Gastroesophageal sphincter (tissue), 3 donors: ENCODE data around the gene MAP1LC3B.

Experiments used
- EP300 ChIP-seq: sonication (generic); formaldehyde crosslinking; IDR thresholded peaks from one replicate; pipeline ENCODE4 v1.6.1; 2017; ENCODE audit warnings: antibody characterized with exemption, mild to moderate bottlenecking
- POLR2A ChIP-seq, 2 donors: fragments of 450-650 bp; IDR thresholded peaks; one replicate each; pipeline ENCODE4 v1.6.1; 2017; ENCODE audit warnings: antibody characterized with exemption in 2 of 2, mild to moderate bottlenecking in 2 of 2, moderate library complexity in 1 of 2
- TF ChIP-seq, protein P1 (sequence below), 4 experiments: fragments of 200-600 bp in 2 of 4; fragments of 450-650 bp in 2 of 4; sonication (generic) in 1 of 4; IDR thresholded peaks; one replicate each; pipeline ENCODE4 v1.5.1; 2017 to 2019; ENCODE audit warnings: antibody characterized with exemption in 4 of 4, mild to moderate bottlenecking in 2 of 4, moderate library complexity in 2 of 4

DNA sequence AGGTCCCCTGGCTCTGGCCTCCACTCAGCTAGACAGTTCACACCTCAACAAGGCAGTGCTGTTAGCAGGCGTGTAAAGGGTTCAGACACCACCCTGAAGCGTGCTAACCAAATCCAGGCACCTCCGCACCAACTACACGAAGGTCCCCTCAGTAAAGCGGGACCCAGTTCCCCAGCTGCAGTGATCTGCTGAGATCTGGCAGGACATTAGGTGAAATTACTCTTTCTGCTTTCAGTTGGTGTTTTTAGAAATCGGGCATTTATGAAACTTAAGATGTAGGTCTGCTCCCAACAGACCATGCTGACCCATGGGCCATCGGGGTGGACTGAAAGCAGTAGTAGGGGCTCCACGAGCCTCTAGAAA, 35.7 kb upstream of the MAP1LC3B start:
- TF ChIP-seq POLR2A (IDR thresholded peaks at IDR 0.05), result no peak
- TF ChIP-seq, protein P1, sequence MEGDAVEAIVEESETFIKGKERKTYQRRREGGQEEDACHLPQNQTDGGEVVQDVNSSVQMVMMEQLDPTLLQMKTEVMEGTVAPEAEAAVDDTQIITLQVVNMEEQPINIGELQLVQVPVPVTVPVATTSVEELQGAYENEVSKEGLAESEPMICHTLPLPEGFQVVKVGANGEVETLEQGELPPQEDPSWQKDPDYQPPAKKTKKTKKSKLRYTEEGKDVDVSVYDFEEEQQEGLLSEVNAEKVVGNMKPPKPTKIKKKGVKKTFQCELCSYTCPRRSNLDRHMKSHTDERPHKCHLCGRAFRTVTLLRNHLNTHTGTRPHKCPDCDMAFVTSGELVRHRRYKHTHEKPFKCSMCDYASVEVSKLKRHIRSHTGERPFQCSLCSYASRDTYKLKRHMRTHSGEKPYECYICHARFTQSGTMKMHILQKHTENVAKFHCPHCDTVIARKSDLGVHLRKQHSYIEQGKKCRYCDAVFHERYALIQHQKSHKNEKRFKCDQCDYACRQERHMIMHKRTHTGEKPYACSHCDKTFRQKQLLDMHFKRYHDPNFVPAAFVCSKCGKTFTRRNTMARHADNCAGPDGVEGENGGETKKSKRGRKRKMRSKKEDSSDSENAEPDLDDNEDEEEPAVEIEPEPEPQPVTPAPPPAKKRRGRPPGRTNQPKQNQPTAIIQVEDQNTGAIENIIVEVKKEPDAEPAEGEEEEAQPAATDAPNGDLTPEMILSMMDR (IDR thresholded peaks at IDR 0.05), result no peak
- no peak for TF ChIP-seq EP300
